GM19351 (cell line): Measurements from ENCODE around the gene ATPAF1.
"Not testable (repeated sequence)": the region's sequence is repeated elsewhere in the genome, so short reads cannot be mapped to it uniquely, and the experiment has no call there.

ENCODE experiments used
- ATAC-seq: cut with Tn5 transposase; IDR thresholded peaks from one replicate; pipeline ENCODE4 v1.9.1; 2021; ENCODE audit warnings: mild to moderate bottlenecking, moderate library complexity; ENCODE audit not compliant: unreplicated experiment

ATPAF1 gene

GRCh38 chr1:46667782-46668760, at the start of gene ATPAF1:
Gene ATPAF1, minus strand, starts transcription at chr1:46668364. Its CDS starts 42 bp downstream, at chr1:46668322.
- ATAC-seq, result peak; percentile 77

- ATAC-seq, result no peak
Observed at GRCh38 chr1:46717654-46718053, 49.5 kb upstream of the ATPAF1 start.

GRCh38 chr1:46714976-46715375, 46.8 kb upstream of the ATPAF1 start:
- no peak for ATAC-seq

- ATAC-seq, result no peak
Observed at GRCh38 chr1:46708121-46708520, 40.0 kb upstream of the ATPAF1 start.

- no peak for ATAC-seq
Observed at GRCh38 chr1:46705408-46705807, 37.2 kb upstream of the ATPAF1 start.

- no peak for ATAC-seq
Observed at GRCh38 chr1:46703927-46704641, 35.9 kb upstream of the ATPAF1 start.

GRCh38 chr1:46699666-46700065, 31.5 kb upstream of the ATPAF1 start:
- no peak for ATAC-seq

- ATAC-seq, result no peak
Observed at GRCh38 chr1:46697053-46697452, 28.9 kb upstream of the ATPAF1 start.

GRCh38 chr1:46694676-46695075, 26.5 kb upstream of the ATPAF1 start:
- not testable (repeated sequence) for ATAC-seq

GRCh38 chr1:46692811-46693770, 24.9 kb upstream of the ATPAF1 start:
- no peak for ATAC-seq

GRCh38 chr1:46691997-46692790, 24.0 kb upstream of the ATPAF1 start:
- no peak for ATAC-seq

GRCh38 chr1:46690931-46691421, 22.8 kb upstream of the ATPAF1 start:
- no peak for ATAC-seq

- no peak for ATAC-seq
Observed at GRCh38 chr1:46689897-46690296, 21.7 kb upstream of the ATPAF1 start.

GRCh38 chr1:46689356-46689755, 21.2 kb upstream of the ATPAF1 start:
- no peak for ATAC-seq

GRCh38 chr1:46687921-46688509, 19.9 kb upstream of the ATPAF1 start:
- ATAC-seq, result no peak

- no peak for ATAC-seq
Observed at GRCh38 chr1:46687093-46687659, 19.0 kb upstream of the ATPAF1 start.

GRCh38 chr1:46686255-46686654, 18.1 kb upstream of the ATPAF1 start:
- no peak for ATAC-seq

GRCh38 chr1:46684670-46685069, 16.5 kb upstream of the ATPAF1 start:
- ATAC-seq, result no peak

GRCh38 chr1:46682064-46682463, 13.9 kb upstream of the ATPAF1 start:
- no peak for ATAC-seq
